H9 (cell line): ENCODE measurements around the gene NPBWR2. TPM values are rescaled to one million over a fixed set of nuclear protein-coding genes. Genes with fewer than 3 reads are reported as not detected.

ENCODE experiments used
- DNase-seq: peaks from one replicate; pipeline ENCODE4 v3.0.0-alpha.2; 2017
- H2AFZ ChIP-seq: one replicate; pipeline ENCODE4 v1.6.1; 2013; ENCODE audit warnings: mild to moderate bottlenecking, low read length, control low read depth, moderate library complexity
- H2AK5ac ChIP-seq: 2 replicates; pipeline ENCODE4 v1.6.1; 2013; ENCODE audit warnings: low read length, control low read depth, mixed read lengths; ENCODE audit not compliant: insufficient read length
- H2BK120ac ChIP-seq: one replicate; pipeline ENCODE4 v1.6.1; 2013; ENCODE audit warnings: low read depth, mild to moderate bottlenecking, low read length, control low read depth, inconsistent platforms; ENCODE audit not compliant: poor library complexity, severe bottlenecking
- H2BK12ac ChIP-seq: 2 replicates; pipeline ENCODE4 v1.6.1; 2013; ENCODE audit warnings: low read length, control low read depth, mixed read lengths, low read depth; ENCODE audit not compliant: insufficient read length
- H2BK15ac ChIP-seq: 2 replicates; pipeline ENCODE4 v1.6.1; 2013; ENCODE audit warnings: low read depth, low read length, control low read depth
- H2BK20ac ChIP-seq: one replicate; pipeline ENCODE4 v1.6.1; 2013; ENCODE audit warnings: low read depth, mild to moderate bottlenecking, low read length, control low read depth, inconsistent platforms; ENCODE audit not compliant: poor library complexity, severe bottlenecking
- H2BK5ac ChIP-seq: 2 replicates; pipeline ENCODE4 v1.6.1; 2013; ENCODE audit warnings: low read length, control low read depth, mixed read lengths; ENCODE audit not compliant: insufficient read length
- H3K14ac ChIP-seq: 2 replicates; pipeline ENCODE4 v1.6.1; 2013; ENCODE audit warnings: low read length, control low read depth; ENCODE audit not compliant: insufficient read depth
- H3K18ac ChIP-seq: 2 replicates; pipeline ENCODE4 v1.6.1; 2013; ENCODE audit warnings: low read depth, mild to moderate bottlenecking, mixed read lengths, low read length, control low read depth; ENCODE audit not compliant: insufficient read length
- H3K23ac ChIP-seq: 2 replicates; pipeline ENCODE4 v1.6.1; 2013; ENCODE audit warnings: low read length, control low read depth, mixed read lengths, low read depth; ENCODE audit not compliant: insufficient read length
- H3K23me2 ChIP-seq: 2 replicates; pipeline ENCODE4 v1.6.1; 2013; ENCODE audit warnings: low read depth, mild to moderate bottlenecking, mixed read lengths, low read length, control low read depth; ENCODE audit not compliant: insufficient read length, poor library complexity, severe bottlenecking
- H3K27ac ChIP-seq: 2 replicates; pipeline ENCODE4 v1.5.1; 2013; ENCODE audit warnings: low read length, control low read depth, mixed read lengths, low read depth; ENCODE audit not compliant: insufficient read length
- H3K27me3 ChIP-seq: 2 replicates; pipeline ENCODE4 v1.6.1; 2013; ENCODE audit warnings: low read length, control low read depth, inconsistent platforms; ENCODE audit not compliant: insufficient read depth
- H3K4ac ChIP-seq: 2 replicates; pipeline ENCODE4 v1.6.1; 2013; ENCODE audit warnings: low read depth, mild to moderate bottlenecking, control low read depth, inconsistent platforms, low read length, moderate library complexity
- H3K4me1 ChIP-seq: 2 replicates; pipeline ENCODE4 v1.6.1; 2013; ENCODE audit warnings: low read length, control low read depth, inconsistent platforms; ENCODE audit not compliant: insufficient read depth
- H3K4me2 ChIP-seq: 2 replicates; pipeline ENCODE4 v1.6.1; 2013; ENCODE audit warnings: low read length, control low read depth, mixed read lengths; ENCODE audit not compliant: insufficient read length, insufficient read depth
- H3K56ac ChIP-seq: 2 replicates; pipeline ENCODE4 v1.6.1; 2013; ENCODE audit warnings: low read depth, mild to moderate bottlenecking, mixed read lengths, low read length, control low read depth; ENCODE audit not compliant: insufficient read length
- H3K79me1 ChIP-seq: 2 replicates; pipeline ENCODE4 v1.6.1; 2013; ENCODE audit warnings: low read depth, mild to moderate bottlenecking, moderate library complexity, low read length, control low read depth, inconsistent platforms; ENCODE audit not compliant: insufficient read depth, poor library complexity, severe bottlenecking
- H3K79me2 ChIP-seq: 2 replicates; pipeline ENCODE4 v1.6.1; 2013; ENCODE audit warnings: low read length, control low read depth, inconsistent platforms; ENCODE audit not compliant: insufficient read depth
- H3K9ac ChIP-seq: 2 replicates; pipeline ENCODE4 v1.6.1; 2013; ENCODE audit warnings: low read length, control low read depth, mixed read lengths; ENCODE audit not compliant: insufficient read length; ENCODE audit errors: extremely low read depth
- H3K9me3 ChIP-seq: one replicate; pipeline ENCODE4 v1.6.1; 2013; ENCODE audit warnings: low read depth, low read length, inconsistent platforms; ENCODE audit not compliant: control insufficient read depth
- H3T11ph ChIP-seq: one replicate; pipeline ENCODE4 v1.6.1; 2013; ENCODE audit warnings: mild to moderate bottlenecking, low read length, control low read depth, inconsistent platforms
- H4K20me1 ChIP-seq: one replicate; pipeline ENCODE4 v1.6.1; 2013; ENCODE audit not compliant: control insufficient read depth, insufficient read length, insufficient read depth
- H4K5ac ChIP-seq: 2 replicates; pipeline ENCODE4 v1.6.1; 2013; ENCODE audit warnings: low read depth, mild to moderate bottlenecking, mixed read lengths, low read length, control low read depth; ENCODE audit not compliant: insufficient read length
- H4K8ac ChIP-seq: replicated peaks from 2 replicates; pipeline ENCODE4 v1.6.1; 2013; ENCODE audit warnings: low read length, control low read depth, mixed read lengths, low read depth; ENCODE audit not compliant: insufficient read length
- H4K91ac ChIP-seq: 2 replicates; pipeline ENCODE4 v1.6.1; 2013; ENCODE audit warnings: low read depth, mild to moderate bottlenecking, moderate library complexity, mixed read lengths, low read length, control low read depth; ENCODE audit not compliant: insufficient read length
- H3K27ac Mint-ChIP-seq, 3 experiments: 2 replicates in 2 of 3; 3 replicates in 1 of 3; pipeline ENCODE4 v1.8.0; 2020 to 2021; ENCODE audit warnings: mixed read lengths in 3 of 3, mild to moderate bottlenecking in 1 of 3, moderate library complexity in 1 of 3
- H3K27me3 Mint-ChIP-seq: 2 replicates; pipeline ENCODE4 v1.8.0; 2021; ENCODE audit warnings: low read depth, mild to moderate bottlenecking, moderate library complexity, mixed read lengths
- H3K36me3 Mint-ChIP-seq, 3 experiments: 2 replicates in 2 of 3; 3 replicates in 1 of 3; pipeline ENCODE4 v1.8.0; 2020 to 2021; ENCODE audit warnings: low read depth in 3 of 3, mixed read lengths in 3 of 3; ENCODE audit not compliant: insufficient read depth in 1 of 3
- H3K4me1 Mint-ChIP-seq, 2 experiments: 2 replicates each; pipeline ENCODE4 v1.8.0; 2020; ENCODE audit warnings: mixed read lengths in 2 of 2
- H3K4me3 Mint-ChIP-seq, 2 experiments: 2 replicates in 1 of 2; 3 replicates in 1 of 2; pipeline ENCODE4 v1.8.0; 2020 to 2021; ENCODE audit warnings: mild to moderate bottlenecking in 2 of 2, mixed read lengths in 2 of 2, moderate library complexity in 1 of 2
- H3K9me3 Mint-ChIP-seq, 2 experiments: 2 replicates in 1 of 2; 3 replicates in 1 of 2; pipeline ENCODE4 v1.8.0; 2020; ENCODE audit warnings: mild to moderate bottlenecking in 2 of 2, mixed read lengths in 2 of 2, moderate library complexity in 1 of 2
- CTCF ChIP-seq: fragments of 200-600 bp; sonication (generic); conservative IDR thresholded peaks from 3 replicates; pipeline ENCODE4 v1.8.0; 2021; ENCODE audit warnings: antibody characterized with exemption, mild to moderate bottlenecking
- WGBS: extraction: QIAGEN DNeasy Blood & Tissue Kit; methylation state at CpG from one replicate; pipeline ENCODE4 v1.1.7; 2013; ENCODE audit warnings: missing lambda C conversion rate, low lambda C conversion rate, mixed read lengths; ENCODE audit not compliant: insufficient read length; ENCODE audit errors: extremely low coverage; 5-methylcytosine and 5-hydroxymethylcytosine counted together
- total RNA-seq: library from RNA; stranded (reverse); gene quantifications from 2 replicates; pipeline ENCODE4 v1.2.1, GENCODE V29; 2021

Gene NPBWR2
- total RNA-seq, 1 experiment from 2014 or later = not detected

GRCh38 chr20:64150756-64151632, 43.6 kb upstream of the NPBWR2 start:
- Histone ChIP-seq H3K4ac (no peak overlapping the region), H2BK5ac (no peak overlapping the region), H3K18ac (no peak overlapping the region), H3K79me1 (no peaks in the 10 kb centered on the region), H4K20me1 (no peaks in the 10 kb centered on the region), H2BK12ac (no peak overlapping the region), H3K4me1 (no peaks in the 10 kb centered on the region; the same call in 1 of the 2 replicates), H4K5ac (no peak overlapping the region), H4K91ac (no peak overlapping the region), H2BK15ac (no peak overlapping the region), H3T11ph (no peak overlapping the region), H3K27ac (no peak overlapping the region), H3K9ac (no peak overlapping the region), H2AFZ (no peak overlapping the region), H3K23ac (no peak overlapping the region), H3K9me3 (no peaks in the 10 kb centered on the region), H3K23me2 (no peaks in the 10 kb centered on the region), H3K79me2 (no peaks in the 10 kb centered on the region), H2BK120ac (no peak overlapping the region), H2AK5ac (no peak overlapping the region), H3K56ac (no peak overlapping the region), H2BK20ac (no peak overlapping the region), H3K14ac (peak overlapping the region; percentile 9; the same call in 1 of the 2 replicates), H4K8ac (no peak overlapping the region), H3K27me3 (no peaks in the 10 kb centered on the region), H3K4me2 (no peak overlapping the region)
- no peak for TF ChIP-seq CTCF
- H3K27me3 Mint-ChIP-seq = peaks cover 4% of the 10 kb centered on the region
- H3K4me3 Mint-ChIP-seq = no peak overlapping the region
- no peak for DNase-seq
- peaks cover 32 to 38% of the 10 kb centered on the region in 2 experiments for H3K4me1 Mint-ChIP-seq
- peaks cover 0 to 3% (median under 1%) of the 10 kb centered on the region in 3 experiments; a peak in 3 of 7 replicates for H3K36me3 Mint-ChIP-seq
- no CpG with 5 or more reads among the region's 13 CpGs for WGBS
- H3K27ac Mint-ChIP-seq = peak overlapping the region; percentile 20 to 62 (median 25); a peak in 4 of 7 replicates
- peaks cover 0 to under 1% of the 10 kb centered on the region in 2 experiments; a peak in 1 of 5 replicates for H3K9me3 Mint-ChIP-seq
